ENCODE measurements around the gene DCDC2C.

GRCh38 chr2:3806168-3806567, 102.8 kb downstream of the DCDC2C start:
- TF ChIP-seq EZH2 (IDR thresholded peaks at IDR 0.05; ENCODE audit: low read length, unreplicated experiment) (no peak), EZH2phosphoT487 (IDR thresholded peaks at IDR 0.05; ENCODE audit: borderline replicate concordance, low read length) (no peak)
- TF ChIP-seq, protein P1, sequence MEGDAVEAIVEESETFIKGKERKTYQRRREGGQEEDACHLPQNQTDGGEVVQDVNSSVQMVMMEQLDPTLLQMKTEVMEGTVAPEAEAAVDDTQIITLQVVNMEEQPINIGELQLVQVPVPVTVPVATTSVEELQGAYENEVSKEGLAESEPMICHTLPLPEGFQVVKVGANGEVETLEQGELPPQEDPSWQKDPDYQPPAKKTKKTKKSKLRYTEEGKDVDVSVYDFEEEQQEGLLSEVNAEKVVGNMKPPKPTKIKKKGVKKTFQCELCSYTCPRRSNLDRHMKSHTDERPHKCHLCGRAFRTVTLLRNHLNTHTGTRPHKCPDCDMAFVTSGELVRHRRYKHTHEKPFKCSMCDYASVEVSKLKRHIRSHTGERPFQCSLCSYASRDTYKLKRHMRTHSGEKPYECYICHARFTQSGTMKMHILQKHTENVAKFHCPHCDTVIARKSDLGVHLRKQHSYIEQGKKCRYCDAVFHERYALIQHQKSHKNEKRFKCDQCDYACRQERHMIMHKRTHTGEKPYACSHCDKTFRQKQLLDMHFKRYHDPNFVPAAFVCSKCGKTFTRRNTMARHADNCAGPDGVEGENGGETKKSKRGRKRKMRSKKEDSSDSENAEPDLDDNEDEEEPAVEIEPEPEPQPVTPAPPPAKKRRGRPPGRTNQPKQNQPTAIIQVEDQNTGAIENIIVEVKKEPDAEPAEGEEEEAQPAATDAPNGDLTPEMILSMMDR (conservative IDR thresholded peaks at IDR 0.05; ENCODE audit: low read depth, low read length), result no peak
